ENCODE data around the gene ELAVL1. TPM values are rescaled to one million over a fixed set of nuclear protein-coding genes. Genes with fewer than 3 reads are reported as not detected.

The ELAVL1 gene
- total and polyA plus RNA-seq, 9 of the 15 experiments (the other 6 are each of a cell fraction or from before 2014, with no cell fraction given): 4.3 to 172 (median 69.2) TPM

DNA sequence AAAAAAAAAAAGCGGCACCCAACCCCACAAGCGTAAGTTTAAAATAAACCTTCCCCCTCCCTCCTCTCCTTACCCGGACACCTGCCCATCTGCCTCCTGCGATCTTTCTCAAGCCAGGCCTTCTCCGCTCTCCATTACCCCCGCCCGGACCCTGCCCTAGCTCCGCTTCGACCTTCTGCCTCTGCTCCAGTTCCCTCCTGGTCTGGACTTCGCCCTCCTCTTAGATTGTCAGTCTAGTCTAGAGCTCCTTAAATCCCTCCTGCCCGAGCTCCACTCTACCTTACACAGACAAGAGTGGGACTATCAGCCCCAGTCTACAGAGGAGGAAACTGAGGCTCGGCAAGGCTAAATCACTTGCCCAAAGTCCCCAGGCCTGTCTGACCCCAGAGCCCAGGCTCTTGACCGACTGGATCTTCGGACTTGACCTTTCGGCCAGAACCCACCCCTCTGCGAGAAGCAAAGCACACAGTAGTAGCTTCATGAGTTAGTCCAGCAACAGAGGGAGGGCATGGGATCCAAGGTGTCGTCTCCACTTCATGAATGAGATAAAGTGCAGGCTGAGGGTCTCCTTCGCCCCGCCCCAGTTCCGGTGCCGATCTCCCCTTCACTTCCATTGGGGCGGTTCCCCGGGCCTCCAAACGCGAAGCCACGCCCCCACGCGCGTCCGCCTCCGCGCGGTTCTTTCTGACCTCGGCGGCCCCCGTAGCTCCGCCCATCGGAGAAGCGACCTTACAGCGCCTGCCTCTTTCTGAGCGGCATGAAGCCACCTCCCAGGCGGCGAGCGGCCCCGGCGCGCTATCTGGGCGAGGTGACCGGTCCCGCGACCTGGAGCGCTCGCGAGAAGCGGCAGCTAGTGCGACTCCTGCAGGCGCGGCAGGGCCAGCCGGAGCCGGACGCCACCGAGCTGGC, 85.6 kb downstream of the ELAVL1 start, which contains the start of gene SNAPC2 (continued):
- TF ChIP-seq, protein P1, sequence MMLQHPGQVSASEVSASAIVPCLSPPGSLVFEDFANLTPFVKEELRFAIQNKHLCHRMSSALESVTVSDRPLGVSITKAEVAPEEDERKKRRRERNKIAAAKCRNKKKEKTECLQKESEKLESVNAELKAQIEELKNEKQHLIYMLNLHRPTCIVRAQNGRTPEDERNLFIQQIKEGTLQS (IDR thresholded peaks at IDR 0.05): no peak
- TF ChIP-seq, protein P1 (CRISPR knock-in tag; conservative IDR thresholded peaks at IDR 0.05): 0 out of 2 replicates have a peak, but pooled peaks have one; percentile 32
- TF ChIP-seq U2AF1 (optimal IDR thresholded peaks at IDR 0.05; ENCODE audit: low read depth, low read length) (no peak), NR3C1 (CRISPR knock-in tag; IDR thresholded peaks at IDR 0.05) (no peak), ZNF324 (CRISPR knock-in tag; IDR thresholded peaks at IDR 0.05) (no peak), ARHGAP35 (IDR thresholded peaks at IDR 0.05; ENCODE audit: partially characterized antibody) (no peak), ETS2 (tag; IDR thresholded peaks at IDR 0.05; ENCODE audit: borderline replicate concordance, poor library complexity, severe bottlenecking) (no peak), CXXC5 (CRISPR knock-in tag; IDR thresholded peaks at IDR 0.05) (peak; percentile 81), FOXK2 (conservative IDR thresholded peaks at IDR 0.05 in 1 of 2, IDR thresholded peaks at IDR 0.05 in 1 of 2; ENCODE audit: low read depth in 2 of 2) (no peak), POLR3G (IDR thresholded peaks at IDR 0.05; ENCODE audit: extremely low read depth, insufficient read length, insufficient replicate concordance) (no peak), ZNF134 (CRISPR knock-in tag; conservative IDR thresholded peaks at IDR 0.05) (no peak), ZNF140 (CRISPR knock-in tag; IDR thresholded peaks at IDR 0.05) (no peak), ZNF124 (CRISPR knock-in tag; IDR thresholded peaks at IDR 0.05) (no peak), EGR1 (conservative IDR thresholded peaks at IDR 0.05) (peak; percentile 90)
- TF ChIP-seq, protein P2, sequence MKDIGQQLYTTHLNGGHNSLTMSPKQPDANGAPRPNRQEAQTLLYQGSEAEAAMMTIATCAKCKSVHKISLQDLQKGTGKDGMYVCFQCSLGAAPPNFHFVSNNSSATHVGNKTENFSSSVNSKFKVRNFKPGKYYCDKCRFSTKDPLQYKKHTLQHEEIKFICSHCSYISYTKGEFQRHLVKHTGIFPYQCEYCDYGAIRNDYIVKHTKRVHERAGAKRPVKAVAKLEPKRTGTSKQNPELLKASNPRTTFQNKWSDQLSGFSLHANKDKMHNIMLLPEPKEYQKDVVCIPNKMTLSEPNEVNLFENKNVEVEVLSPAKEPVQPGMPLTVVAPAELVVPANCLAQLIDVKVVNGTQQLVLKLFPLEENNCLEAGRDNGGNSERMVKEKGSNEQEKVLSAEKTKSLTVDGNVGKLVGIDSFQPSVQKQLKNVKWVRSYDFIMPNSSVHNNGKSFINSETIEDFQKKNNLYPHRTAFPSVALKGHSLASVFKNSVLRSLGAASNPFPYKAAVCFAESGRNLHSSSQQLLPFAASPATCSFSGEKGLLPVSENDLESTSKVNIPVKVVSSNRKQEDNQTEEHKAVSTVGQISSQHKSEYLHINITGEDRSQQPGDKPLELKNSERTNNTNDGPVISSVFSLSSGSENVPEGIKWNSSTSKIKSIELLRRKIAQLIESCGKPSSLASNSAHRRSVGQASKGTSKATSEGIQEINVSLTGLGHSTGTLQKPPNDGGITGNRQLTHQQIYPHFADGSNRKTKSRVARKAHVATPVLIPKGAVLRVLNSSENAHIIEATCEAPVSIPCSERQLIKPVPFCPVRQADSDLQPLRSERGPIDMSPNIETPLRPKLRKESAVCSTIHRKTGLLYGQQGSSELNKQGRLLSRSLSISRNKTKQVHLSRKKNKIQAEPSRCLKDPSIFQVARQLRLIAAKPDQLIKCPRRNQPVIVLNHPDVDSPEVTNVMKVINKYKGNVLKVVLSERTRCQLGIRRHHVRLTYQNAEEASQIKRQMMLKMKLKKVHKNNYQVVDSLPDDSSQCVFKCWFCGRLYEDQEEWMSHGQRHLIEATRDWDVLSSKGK (CRISPR knock-in tag; IDR thresholded peaks at IDR 0.05): no peak
- TF ChIP-seq, protein P3, sequence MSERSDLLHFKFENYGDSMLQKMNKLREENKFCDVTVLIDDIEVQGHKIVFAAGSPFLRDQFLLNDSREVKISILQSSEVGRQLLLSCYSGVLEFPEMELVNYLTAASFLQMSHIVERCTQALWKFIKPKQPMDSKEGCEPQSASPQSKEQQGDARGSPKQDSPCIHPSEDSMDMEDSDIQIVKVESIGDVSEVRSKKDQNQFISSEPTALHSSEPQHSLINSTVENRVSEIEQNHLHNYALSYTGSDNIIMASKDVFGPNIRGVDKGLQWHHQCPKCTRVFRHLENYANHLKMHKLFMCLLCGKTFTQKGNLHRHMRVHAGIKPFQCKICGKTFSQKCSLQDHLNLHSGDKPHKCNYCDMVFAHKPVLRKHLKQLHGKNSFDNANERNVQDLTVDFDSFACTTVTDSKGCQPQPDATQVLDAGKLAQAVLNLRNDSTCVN (CRISPR knock-in tag; IDR thresholded peaks at IDR 0.05): no peak
- TF ChIP-seq, protein P4, sequence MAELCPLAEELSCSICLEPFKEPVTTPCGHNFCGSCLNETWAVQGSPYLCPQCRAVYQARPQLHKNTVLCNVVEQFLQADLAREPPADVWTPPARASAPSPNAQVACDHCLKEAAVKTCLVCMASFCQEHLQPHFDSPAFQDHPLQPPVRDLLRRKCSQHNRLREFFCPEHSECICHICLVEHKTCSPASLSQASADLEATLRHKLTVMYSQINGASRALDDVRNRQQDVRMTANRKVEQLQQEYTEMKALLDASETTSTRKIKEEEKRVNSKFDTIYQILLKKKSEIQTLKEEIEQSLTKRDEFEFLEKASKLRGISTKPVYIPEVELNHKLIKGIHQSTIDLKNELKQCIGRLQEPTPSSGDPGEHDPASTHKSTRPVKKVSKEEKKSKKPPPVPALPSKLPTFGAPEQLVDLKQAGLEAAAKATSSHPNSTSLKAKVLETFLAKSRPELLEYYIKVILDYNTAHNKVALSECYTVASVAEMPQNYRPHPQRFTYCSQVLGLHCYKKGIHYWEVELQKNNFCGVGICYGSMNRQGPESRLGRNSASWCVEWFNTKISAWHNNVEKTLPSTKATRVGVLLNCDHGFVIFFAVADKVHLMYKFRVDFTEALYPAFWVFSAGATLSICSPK (IDR thresholded peaks at IDR 0.05; ENCODE audit: borderline replicate concordance): 0 out of 2 replicates have a peak, but pooled peaks have one; percentile 8
- TF ChIP-seq, protein P5, sequence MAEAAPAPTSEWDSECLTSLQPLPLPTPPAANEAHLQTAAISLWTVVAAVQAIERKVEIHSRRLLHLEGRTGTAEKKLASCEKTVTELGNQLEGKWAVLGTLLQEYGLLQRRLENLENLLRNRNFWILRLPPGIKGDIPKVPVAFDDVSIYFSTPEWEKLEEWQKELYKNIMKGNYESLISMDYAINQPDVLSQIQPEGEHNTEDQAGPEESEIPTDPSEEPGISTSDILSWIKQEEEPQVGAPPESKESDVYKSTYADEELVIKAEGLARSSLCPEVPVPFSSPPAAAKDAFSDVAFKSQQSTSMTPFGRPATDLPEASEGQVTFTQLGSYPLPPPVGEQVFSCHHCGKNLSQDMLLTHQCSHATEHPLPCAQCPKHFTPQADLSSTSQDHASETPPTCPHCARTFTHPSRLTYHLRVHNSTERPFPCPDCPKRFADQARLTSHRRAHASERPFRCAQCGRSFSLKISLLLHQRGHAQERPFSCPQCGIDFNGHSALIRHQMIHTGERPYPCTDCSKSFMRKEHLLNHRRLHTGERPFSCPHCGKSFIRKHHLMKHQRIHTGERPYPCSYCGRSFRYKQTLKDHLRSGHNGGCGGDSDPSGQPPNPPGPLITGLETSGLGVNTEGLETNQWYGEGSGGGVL (CRISPR knock-in tag; IDR thresholded peaks at IDR 0.05): no peak
